ENCODE measurements around the gene RABEP2. TPM values are rescaled to one million over a fixed set of nuclear protein-coding genes. Genes with fewer than 3 reads are reported as not detected.
"Not testable (repeated sequence)": the region's sequence is repeated elsewhere in the genome, so short reads cannot be mapped to it uniquely, and the experiment has no call there.

RABEP2 gene
- total RNA-seq, 2 experiments from 2014 or later, result 8.1 to 12.9 TPM

DNA sequence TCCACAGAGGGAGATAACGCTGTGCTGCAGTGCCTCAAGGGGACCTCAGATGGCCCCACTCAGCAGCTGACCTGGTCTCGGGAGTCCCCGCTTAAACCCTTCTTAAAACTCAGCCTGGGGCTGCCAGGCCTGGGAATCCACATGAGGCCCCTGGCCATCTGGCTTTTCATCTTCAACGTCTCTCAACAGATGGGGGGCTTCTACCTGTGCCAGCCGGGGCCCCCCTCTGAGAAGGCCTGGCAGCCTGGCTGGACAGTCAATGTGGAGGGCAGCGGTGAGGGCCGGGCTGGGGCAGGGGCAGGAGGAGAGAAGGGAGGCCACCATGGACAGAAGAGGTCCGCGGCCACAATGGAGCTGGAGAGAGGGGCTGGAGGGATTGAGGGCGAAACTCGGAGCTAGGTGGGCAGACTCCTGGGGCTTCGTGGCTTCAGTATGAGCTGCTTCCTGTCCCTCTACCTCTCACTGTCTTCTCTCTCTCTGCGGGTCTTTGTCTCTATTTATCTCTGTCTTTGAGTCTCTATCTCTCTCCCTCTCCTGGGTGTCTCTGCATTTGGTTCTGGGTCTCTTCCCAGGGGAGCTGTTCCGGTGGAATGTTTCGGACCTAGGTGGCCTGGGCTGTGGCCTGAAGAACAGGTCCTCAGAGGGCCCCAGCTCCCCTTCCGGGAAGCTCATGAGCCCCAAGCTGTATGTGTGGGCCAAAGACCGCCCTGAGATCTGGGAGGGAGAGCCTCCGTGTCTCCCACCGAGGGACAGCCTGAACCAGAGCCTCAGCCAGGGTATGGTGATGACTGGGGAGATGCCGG lies 7.5 kb upstream of the RABEP2 start:
- no peaks in the 10 kb centered on the region for H3K9me3 Mint-ChIP-seq (ENCODE audit: low read depth)
- DNase-seq, result no peak

GRCh38 chr16:28931801-28932225 lies 6.8 kb upstream of the RABEP2 start, which contains the start of gene CD19:
TSS of gene CD19 (plus strand) at chr16:28931971. CDS start at chr16:28932001, 30 bp downstream.
- peaks cover 22% of the 10 kb centered on the region for H3K4me1 Mint-ChIP-seq
- no peaks in the 10 kb centered on the region for H3K27me3 Mint-ChIP-seq
- intact Hi-C loops (cut with DNase I, micrococcal nuclease), result no loop called here
- CTCF ChIA-PET, result no interaction called here
- no peaks in the 10 kb centered on the region for H3K36me3 Mint-ChIP-seq (ENCODE audit: low read depth)
- ATAC-seq (no peak), DNase-seq (no peak)
- POLR2A ChIA-PET, result no interaction called here
- peak within 1 kb of the TSS; percentile 72 for H3K27ac Mint-ChIP-seq
- no peaks in the 10 kb centered on the region for H3K9me3 Mint-ChIP-seq (ENCODE audit: low read depth)
- H3K4me3 Mint-ChIP-seq, result no peak within 1 kb of the TSS

More for the DNA sequence above, 7.5 kb upstream of the RABEP2 start:
- no peaks in the 10 kb centered on the region for H3K27me3 Mint-ChIP-seq
- no peaks in the 10 kb centered on the region for H3K36me3 Mint-ChIP-seq (ENCODE audit: low read depth)
- H3K4me1 Mint-ChIP-seq, result peaks cover 22% of the 10 kb centered on the region
- H3K4me3 Mint-ChIP-seq, result no peak overlapping the region
- ChIA-PET POLR2A (no interaction called here), CTCF (interaction anchor here (0.7 to 1.6 kb wide), 3 partner anchors 10 to 46 kb away, joined by 3 read pairs; no protein-coding TSS in a partner anchor)
- H3K27ac Mint-ChIP-seq, result no peak overlapping the region
- intact Hi-C loops (cut with DNase I, micrococcal nuclease), result no loop called here
- no peak for ATAC-seq

DNA sequence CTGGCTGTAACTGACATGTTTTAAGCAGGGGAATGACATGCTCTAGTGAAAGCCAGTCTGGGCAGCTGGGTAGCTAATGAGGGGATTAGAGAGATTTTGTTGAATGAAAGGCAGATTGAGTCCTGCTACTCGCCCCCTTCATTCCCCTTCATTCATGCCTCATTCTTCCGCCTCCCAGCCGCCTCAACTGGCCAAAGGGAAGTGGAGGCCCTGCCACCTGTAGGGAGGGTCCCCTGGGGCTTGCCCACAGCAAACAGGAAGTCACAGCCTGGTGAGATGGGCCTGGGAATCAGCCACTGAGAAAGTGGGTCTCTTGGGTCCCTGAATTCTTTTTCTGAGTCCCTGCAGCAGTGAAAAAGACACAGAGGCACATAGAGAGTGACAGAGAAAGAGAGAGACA lies 5.6 kb upstream of the RABEP2 start:
- Mint-ChIP-seq H3K27ac (peak overlapping the region; percentile 72), H3K4me3 (no peak overlapping the region), H3K36me3 (ENCODE audit: low read depth) (no peaks in the 10 kb centered on the region), H3K4me1 (peaks cover 17% of the 10 kb centered on the region), H3K27me3 (no peaks in the 10 kb centered on the region), H3K9me3 (ENCODE audit: low read depth) (no peaks in the 10 kb centered on the region)
- no peak for ATAC-seq
- POLR2A ChIA-PET, result no interaction called here
- intact Hi-C loops (cut with DNase I, micrococcal nuclease), result no loop called here
- DNase-seq, result no peak
- CTCF ChIA-PET, result interaction anchor here (0.7 to 0.8 kb wide), 2 partner anchors 15 to 51 kb away, joined by 3 read pairs; no protein-coding TSS in a partner anchor

GRCh38 chr16:28930203-28930602 lies 5.2 kb upstream of the RABEP2 start:
- ATAC-seq (no peak), DNase-seq (no peak)
- H3K9me3 Mint-ChIP-seq (ENCODE audit: low read depth), result no peaks in the 10 kb centered on the region
- intact Hi-C loops (cut with DNase I, micrococcal nuclease), result no loop called here
- ChIA-PET CTCF (interaction anchor here (0.7 kb wide), 1 partner anchor 52 kb away, joined by 3 read pairs; no protein-coding TSS in a partner anchor), POLR2A (no interaction called here)
- H3K4me3 Mint-ChIP-seq, result no peak overlapping the region
- H3K27me3 Mint-ChIP-seq, result no peaks in the 10 kb centered on the region
- H3K27ac Mint-ChIP-seq, result no peak overlapping the region
- no peaks in the 10 kb centered on the region for H3K36me3 Mint-ChIP-seq (ENCODE audit: low read depth)
- H3K4me1 Mint-ChIP-seq, result peaks cover 13% of the 10 kb centered on the region

DNA sequence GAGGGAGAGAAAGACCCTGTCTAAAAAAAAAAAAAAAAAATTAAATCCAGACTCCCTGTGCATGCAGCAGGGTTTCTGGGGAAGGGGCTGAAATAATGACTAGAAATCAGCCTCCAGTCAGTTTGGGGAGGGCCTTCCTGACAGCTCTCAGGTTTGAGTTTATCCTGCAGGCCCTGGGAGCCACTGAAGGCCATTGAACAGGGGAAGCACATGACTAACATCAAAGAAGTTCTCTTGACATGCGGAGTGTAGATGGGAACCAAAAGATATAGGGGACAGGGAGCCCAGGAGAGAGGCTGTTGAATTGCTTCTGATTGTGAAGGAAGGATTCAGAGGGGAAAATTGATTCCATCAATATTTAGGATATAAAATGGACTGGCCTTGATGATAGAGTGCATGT lies 2.8 kb upstream of the RABEP2 start:
- H3K27ac Mint-ChIP-seq, result no peak overlapping the region
- intact Hi-C loops (cut with DNase I, micrococcal nuclease), result loop anchor here (5.0 to 10.0 kb wide), 3 partner anchors 66 to 1137 kb away; partner anchors contain the start of genes ALDOA (in 1 of the 2), SGF29 (in 1 of the 2) and SH2B1 (in 1 of the 2)

DNA sequence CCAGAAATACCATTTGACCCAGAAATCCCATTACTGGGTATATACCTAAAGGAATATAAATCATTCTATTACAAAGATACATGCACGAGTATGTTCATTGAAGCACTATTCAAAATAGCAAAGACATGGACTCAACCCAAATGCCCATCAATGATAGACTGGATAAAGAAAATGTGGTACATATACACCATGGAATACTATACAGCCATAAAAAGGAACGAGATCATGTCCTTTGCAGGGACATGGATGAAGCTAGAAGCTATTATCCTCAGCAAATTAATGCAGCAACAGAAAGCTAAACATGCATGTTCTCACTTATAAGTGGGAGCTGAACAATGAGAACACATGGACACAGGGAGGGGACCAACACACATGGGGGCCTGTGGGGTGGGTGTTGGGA lies 1.2 kb upstream of the RABEP2 start:
- Mint-ChIP-seq H3K4me3 (peak overlapping the region; percentile 87), H3K27ac (peak overlapping the region; percentile 96), H3K4me1 (peaks cover 22% of the 10 kb centered on the region)
- intact Hi-C loops (cut with DNase I, micrococcal nuclease), result loop anchor here (5.0 to 10.0 kb wide), 3 partner anchors 64 to 1139 kb away; partner anchors contain the start of genes ALDOA (in 1 of the 2), SGF29 (in 1 of the 2) and SH2B1 (in 1 of the 2)
- CTCF ChIA-PET, result interaction anchor here (0.9 to 2.4 kb wide), 3 partner anchors 10 to 188 kb away, joined by 5 to 10 read pairs (median 7); no protein-coding TSS in a partner anchor
- H3K36me3 Mint-ChIP-seq (ENCODE audit: low read depth); H3K27me3 Mint-ChIP-seq; ATAC-seq; DNase-seq; H3K9me3 Mint-ChIP-seq (ENCODE audit: low read depth); POLR2A ChIA-PET: not testable (repeated sequence)

More for the DNA sequence above, 2.8 kb upstream of the RABEP2 start:
- no peak for ATAC-seq
- H3K27me3 Mint-ChIP-seq, result no peaks in the 10 kb centered on the region
- no peaks in the 10 kb centered on the region for H3K9me3 Mint-ChIP-seq (ENCODE audit: low read depth)
- H3K4me1 Mint-ChIP-seq, result peaks cover 22% of the 10 kb centered on the region
- no peak overlapping the region for H3K4me3 Mint-ChIP-seq
- CTCF ChIA-PET, result interaction anchor here (1.2 to 2.4 kb wide), 2 partner anchors 9 to 97 kb away, joined by 4 to 7 read pairs; no protein-coding TSS in a partner anchor
- no peak for DNase-seq
- POLR2A ChIA-PET, result interaction anchor here (0.6 kb wide), 1 partner anchor 1715 kb away, joined by 4 read pairs; no protein-coding TSS in a partner anchor
- no peaks in the 10 kb centered on the region for H3K36me3 Mint-ChIP-seq (ENCODE audit: low read depth)

DNA sequence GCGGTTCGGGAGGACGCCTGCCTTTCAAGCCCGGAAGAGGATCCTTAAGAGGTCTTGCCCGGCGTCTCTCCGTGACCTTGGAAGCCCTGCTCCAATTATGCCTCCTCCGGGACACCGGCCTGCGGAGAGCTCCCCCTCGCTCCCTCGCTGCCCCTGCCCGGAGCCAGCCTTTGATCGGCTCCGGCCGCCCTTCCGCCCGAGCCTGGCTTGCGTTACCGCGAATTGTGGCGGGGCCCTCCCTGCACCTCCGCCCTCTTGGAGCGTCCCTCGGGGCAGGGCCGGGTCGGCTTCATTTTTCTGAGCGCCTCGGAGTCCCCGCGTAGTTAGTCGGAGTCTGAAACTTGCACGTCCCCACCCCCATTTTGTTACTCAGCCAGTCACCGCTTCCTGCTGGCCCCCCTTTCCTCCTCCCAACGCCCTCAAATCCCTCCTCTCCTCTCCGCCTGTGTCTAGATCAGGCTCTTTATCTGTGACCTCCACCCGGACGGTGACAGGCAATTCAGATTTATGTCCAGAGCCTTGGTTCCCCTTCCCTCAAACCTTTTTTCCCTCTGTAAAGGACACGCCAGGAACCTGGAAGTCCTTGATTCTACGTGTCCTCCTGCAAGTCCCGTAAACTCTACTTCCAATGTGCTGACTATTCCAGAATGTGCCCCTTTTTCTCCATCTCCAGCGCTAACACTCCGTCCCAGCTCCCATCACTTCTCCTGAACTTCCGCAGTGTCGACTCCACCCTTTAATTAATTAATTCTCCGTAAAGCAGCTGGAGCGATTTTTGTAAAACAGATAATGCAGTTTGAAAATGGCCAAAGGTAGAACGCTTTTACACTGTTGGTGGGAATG lies 569 bp upstream of the RABEP2 start:
- H3K4me3 Mint-ChIP-seq, result peak overlapping the region; percentile 87
- ChIA-PET CTCF (interaction anchor here (1.8 to 2.4 kb wide), 2 partner anchors 11 to 19 kb away, joined by 7 to 10 read pairs; no protein-coding TSS in a partner anchor), POLR2A (no interaction called here)
- H3K27ac Mint-ChIP-seq, result peak overlapping the region; percentile 96
- DNase-seq, result peak; percentile 92
- H3K36me3 Mint-ChIP-seq (ENCODE audit: low read depth), result peaks cover 3% of the 10 kb centered on the region
- H3K4me1 Mint-ChIP-seq, result peaks cover 16% of the 10 kb centered on the region
- peak; percentile 74 for ATAC-seq
- no peaks in the 10 kb centered on the region for H3K27me3 Mint-ChIP-seq
- intact Hi-C loops (cut with DNase I, micrococcal nuclease), result loop anchor here (1.0 to 10.0 kb wide), 11 partner anchors 11 to 1139 kb away; partner anchors contain the start of genes SH2B1 (in 2 of the 2), ALDOA (in 1 of the 2), NFATC2IP (in 1 of the 2) and SGF29 (in 1 of the 2)
- H3K9me3 Mint-ChIP-seq (ENCODE audit: low read depth), result no peaks in the 10 kb centered on the region

DNA sequence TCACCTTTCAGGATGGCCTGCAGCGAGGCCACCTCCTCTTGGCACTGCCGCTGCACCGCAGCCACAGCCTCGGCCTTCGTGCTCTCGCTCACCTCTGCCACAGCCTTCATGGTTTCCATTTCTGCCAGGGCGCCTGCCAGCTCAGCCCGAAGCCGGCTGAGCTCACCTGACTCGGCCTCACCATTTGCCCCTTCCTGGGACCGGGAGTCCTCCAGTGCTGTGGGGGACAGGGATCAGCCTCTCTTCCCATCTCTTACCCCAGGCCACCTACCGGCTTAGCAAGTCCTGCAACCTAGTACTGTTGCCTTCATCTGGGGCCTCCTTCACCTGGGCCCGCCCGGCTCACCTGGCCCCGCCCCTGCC lies 658 bp downstream of the RABEP2 start:
- H3K9me3 Mint-ChIP-seq (ENCODE audit: low read depth), result no peaks in the 10 kb centered on the region

DNA sequence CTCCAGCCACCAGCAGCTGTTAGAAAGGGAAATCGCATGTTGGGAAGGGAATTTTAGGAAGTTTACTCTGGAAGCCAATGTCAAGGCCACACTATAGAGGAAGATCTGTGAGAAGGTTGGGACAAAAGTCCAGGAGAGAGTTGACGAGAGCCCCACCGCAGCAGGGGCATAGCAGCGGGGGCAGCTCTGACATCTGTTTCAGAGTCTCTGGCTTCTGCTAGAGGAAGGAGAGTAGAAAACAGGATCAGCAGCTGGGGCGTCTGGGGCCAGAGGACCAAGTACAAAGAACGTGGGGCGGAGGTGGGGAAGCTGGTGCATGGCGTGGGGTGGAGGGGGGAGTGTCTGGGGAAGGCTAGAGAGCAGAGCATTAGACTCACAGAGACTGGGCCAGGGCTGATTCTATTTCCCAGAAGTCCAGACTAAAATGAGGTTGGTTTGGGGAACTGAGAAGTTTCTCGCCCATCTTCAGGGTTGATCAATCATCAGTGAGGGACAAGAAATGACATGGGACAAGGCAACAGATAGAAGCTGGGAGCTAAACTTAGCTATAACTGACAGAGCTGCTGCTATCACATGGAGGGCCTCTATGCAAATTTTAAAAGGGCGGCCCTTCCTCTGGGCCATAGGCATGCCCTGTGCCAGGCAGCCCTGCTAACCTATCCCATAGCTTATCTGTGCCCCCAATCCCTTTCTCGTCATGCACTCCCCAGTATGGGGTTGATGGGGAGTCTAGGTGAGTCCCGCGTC lies 1.2 kb downstream of the RABEP2 start:
- H3K9me3 Mint-ChIP-seq (ENCODE audit: low read depth), result no peaks in the 10 kb centered on the region
- ATAC-seq (no peak), DNase-seq (no peak)
- ChIA-PET POLR2A (interaction anchor here (0.6 to 1.1 kb wide), 2 partner anchors 13 to 70 kb away, joined by 3 read pairs; no protein-coding TSS in a partner anchor), CTCF (interaction anchor here (0.6 to 0.7 kb wide), 2 partner anchors 14 to 50 kb away, joined by 3 to 4 read pairs; no protein-coding TSS in a partner anchor)
- peak overlapping the region; percentile 87 for H3K4me3 Mint-ChIP-seq
- H3K36me3 Mint-ChIP-seq (ENCODE audit: low read depth), result peaks cover 7% of the 10 kb centered on the region
- peaks cover 14% of the 10 kb centered on the region for H3K4me1 Mint-ChIP-seq
- H3K27ac Mint-ChIP-seq, result peak overlapping the region; percentile 42
- H3K27me3 Mint-ChIP-seq, result no peaks in the 10 kb centered on the region
- intact Hi-C loops (cut with DNase I, micrococcal nuclease), result loop anchor here (5.0 to 10.0 kb wide), 2 partner anchors 47 to 1141 kb away; partner anchors contain the start of genes ALDOA (in 1 of the 2) and ATP2A1 (in 1 of the 2)

More for the DNA sequence above, 658 bp downstream of the RABEP2 start:
- Mint-ChIP-seq H3K27ac (peak overlapping the region; percentile 42), H3K4me3 (peak overlapping the region; percentile 87), H3K36me3 (ENCODE audit: low read depth) (peaks cover 7% of the 10 kb centered on the region), H3K4me1 (peaks cover 14% of the 10 kb centered on the region), H3K27me3 (no peaks in the 10 kb centered on the region)
- DNase-seq, result no peak
- CTCF ChIA-PET, result no interaction called here
- ATAC-seq, result no peak
- POLR2A ChIA-PET, result interaction anchor here (1.1 kb wide), 1 partner anchor 12 kb away, joined by 3 read pairs; no protein-coding TSS in a partner anchor
- intact Hi-C loops (cut with DNase I, micrococcal nuclease), result loop anchor here (5.0 to 10.0 kb wide), 2 partner anchors 47 to 1140 kb away; partner anchors contain the start of genes ALDOA (in 1 of the 2) and ATP2A1 (in 1 of the 2)

- Mint-ChIP-seq H3K4me1 (peaks cover 14% of the 10 kb centered on the region), H3K27ac (no peak overlapping the region), H3K27me3 (no peaks in the 10 kb centered on the region), H3K36me3 (ENCODE audit: low read depth) (peaks cover 8% of the 10 kb centered on the region), H3K4me3 (peak overlapping the region; percentile 32), H3K9me3 (ENCODE audit: low read depth) (no peaks in the 10 kb centered on the region)
- no peak for DNase-seq
- CTCF ChIA-PET, result interaction anchor here (0.7 to 0.9 kb wide), 2 partner anchors 15 to 22 kb away, joined by 4 read pairs; no protein-coding TSS in a partner anchor
- POLR2A ChIA-PET, result interaction anchor here (0.6 to 1.1 kb wide), 3 partner anchors 13 to 71 kb away, joined by 3 to 4 read pairs (median 3); no protein-coding TSS in a partner anchor
- ATAC-seq, result no peak
- intact Hi-C loops (cut with DNase I, micrococcal nuclease), result loop anchor here (5.0 to 10.0 kb wide), 2 partner anchors 46 to 1142 kb away; partner anchors contain the start of genes ALDOA (in 1 of the 2) and ATP2A1 (in 1 of the 2)
Measured at GRCh38 chr16:28923231-28923587, 1.8 kb downstream of the RABEP2 start.

All from activated CD4-positive, alpha-beta T cell treated with anti-CD3 and anti-CD28 coated beads for 36 hours (primary cell).